ENCODE results near the gene MRTFA.
"Not testable (repeated sequence)": the region's sequence is repeated elsewhere in the genome, so short reads cannot be mapped to it uniquely, and the experiment has no call there.

The MRTFA gene

GRCh38 chr22:40625794-40626193, 10.7 kb downstream of the MRTFA start:
- not testable (repeated sequence) for DNase-seq

- DNase-seq, result not testable (repeated sequence)
Observed at GRCh38 chr22:40625281-40625680, 11.2 kb downstream of the MRTFA start.

- DNase-seq, result no peak
Observed at GRCh38 chr22:40624770-40625169, 11.7 kb downstream of the MRTFA start.

GRCh38 chr22:40621309-40622151, 15.0 kb downstream of the MRTFA start:
- DNase-seq, result no peak

- no peak for DNase-seq
Observed at GRCh38 chr22:40620464-40621046, 16.0 kb downstream of the MRTFA start.

- no peak for DNase-seq
Observed at GRCh38 chr22:40618400-40618799, 18.1 kb downstream of the MRTFA start.

GRCh38 chr22:40616578-40616977, 19.9 kb downstream of the MRTFA start:
- no peak for DNase-seq

- no peak for DNase-seq
Observed at GRCh38 chr22:40613067-40613466, 23.5 kb downstream of the MRTFA start.

- no peak for DNase-seq
Observed at GRCh38 chr22:40612291-40612751, 24.2 kb downstream of the MRTFA start.

- no peak for DNase-seq
Observed at GRCh38 chr22:40611606-40612005, 24.9 kb downstream of the MRTFA start.

- DNase-seq, result no peak
Observed at GRCh38 chr22:40610329-40610850, 26.1 kb downstream of the MRTFA start.

GRCh38 chr22:40609216-40609615, 27.3 kb downstream of the MRTFA start:
- no peak for DNase-seq

- DNase-seq, result no peak
Observed at GRCh38 chr22:40607506-40607905, 29.0 kb downstream of the MRTFA start.

GRCh38 chr22:40606306-40606705, 30.2 kb downstream of the MRTFA start:
- DNase-seq, result no peak

GRCh38 chr22:40605761-40606160, 30.8 kb downstream of the MRTFA start:
- no peak for DNase-seq

- DNase-seq, result no peak
Observed at GRCh38 chr22:40603088-40603605, 33.4 kb downstream of the MRTFA start.

- no peak for DNase-seq
Observed at GRCh38 chr22:40602231-40602630, 34.3 kb downstream of the MRTFA start.

GRCh38 chr22:40599731-40600130, 36.8 kb downstream of the MRTFA start:
- no peak for DNase-seq

GRCh38 chr22:40598712-40599111, 37.8 kb downstream of the MRTFA start:
- DNase-seq, result not testable (repeated sequence)

- no peak for DNase-seq
Observed at GRCh38 chr22:40597526-40598430, 38.7 kb downstream of the MRTFA start.

GRCh38 chr22:40595497-40596234, 40.9 kb downstream of the MRTFA start:
- DNase-seq, result no peak

- DNase-seq, result no peak
Observed at GRCh38 chr22:40594924-40595323, 41.6 kb downstream of the MRTFA start.

Data from activated gamma-delta T cell (primary cell).